PFSK-1 (cell line): Measurements from ENCODE around the gene PCSK6.

Source experiments
- FOXP2 ChIP-seq: optimal IDR thresholded peaks from 2 replicates; pipeline ENCODE3; 2011; ENCODE audit warnings: borderline replicate concordance, control low read depth, inconsistent platforms; ENCODE audit not compliant: insufficient read depth; ENCODE audit errors: extremely low read length, extremely low read depth
- POLR2AphosphoS5 ChIP-seq: IDR thresholded peaks from 2 replicates; pipeline ENCODE4 v1.6.1; 2012; ENCODE audit warnings: low read depth, mild to moderate bottlenecking, control low read depth, low read length, moderate library complexity
- REST ChIP-seq, 2 experiments: IDR thresholded peaks; 2 replicates each; pipeline versions ENCODE4 v1.6.1 to v1.8.0; 2011 to 2012; ENCODE audit warnings: low read depth in 2 of 2, low read length in 2 of 2, control low read depth in 1 of 2, inconsistent platforms in 1 of 2, mild to moderate bottlenecking in 1 of 2, moderate library complexity in 1 of 2; ENCODE audit not compliant: insufficient read depth in 1 of 2
- SIN3A ChIP-seq: IDR thresholded peaks from 2 replicates; pipeline ENCODE4 v1.6.1; 2012; ENCODE audit warnings: mild to moderate bottlenecking, low read length, moderate library complexity, borderline replicate concordance; ENCODE audit not compliant: insufficient read depth
- TAF1 ChIP-seq: IDR thresholded peaks from 2 replicates; pipeline ENCODE4 v1.6.1; 2012; ENCODE audit warnings: low read length, control low read depth, borderline replicate concordance; ENCODE audit not compliant: insufficient read depth

- no peak for TF ChIP-seq SIN3A
- no peak for TF ChIP-seq POLR2AphosphoS5
- no peak for TF ChIP-seq REST (IDR thresholded peaks at IDR 0.05; ENCODE audit: insufficient read depth in 1 of 2, low read depth in 2 of 2, low read length in 2 of 2)
- TF ChIP-seq TAF1, result no peak
- TF ChIP-seq FOXP2, result peak; percentile 74
These were observed 30.5 kb downstream of the PCSK6 start for GRCh38 chr15:101458908-101459578.
